Fibroblast of pulmonary artery (primary cell): Measurements from ENCODE around the gene CHID1.

Source experiments
- DNase-seq: peaks from one replicate; pipeline ENCODE4 v3.0.0-alpha.2; 2010; ENCODE audit warnings: low read depth
- H3K4me3 ChIP-seq: replicated peaks from 2 replicates; pipeline ENCODE4 v1.5.1; 2011; ENCODE audit warnings: low read depth, mild to moderate bottlenecking, control low read depth, low read length, moderate library complexity
- CTCF ChIP-seq: IDR thresholded peaks from 2 replicates; pipeline ENCODE4 v1.5.1; 2011; ENCODE audit warnings: mild to moderate bottlenecking, control low read depth, low read length, inconsistent platforms; ENCODE audit errors: missing control alignments

Gene CHID1

GRCh38 chr11:954392-955153, 44.0 kb upstream of the CHID1 start:
- TF ChIP-seq CTCF, result no peak
- H3K4me3 ChIP-seq, result no peak overlapping the region
- DNase-seq, result no peak

DNA sequence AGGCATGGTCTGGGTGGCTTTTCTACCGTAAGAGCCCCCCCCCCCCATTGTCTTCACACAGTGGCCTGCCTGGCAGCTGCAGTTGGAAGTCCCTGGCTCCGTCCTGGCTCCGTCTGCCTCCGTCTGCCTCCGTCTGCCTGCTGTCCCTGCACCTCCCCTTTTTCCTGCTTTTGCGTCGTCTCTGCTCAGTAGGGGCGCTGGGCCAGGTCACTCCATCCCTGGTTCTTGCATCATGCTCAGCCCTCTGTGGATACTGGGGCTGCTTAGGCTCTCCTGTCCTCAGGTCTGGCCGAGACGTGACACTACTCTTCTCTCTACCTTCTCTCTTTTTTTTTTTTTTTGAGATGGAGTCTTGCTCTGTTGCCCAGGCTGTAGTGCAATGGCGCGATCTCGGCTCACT, 42.9 kb upstream of the CHID1 start:
- DNase-seq, result no peak
- no peak overlapping the region for H3K4me3 ChIP-seq
- TF ChIP-seq CTCF, result no peak

DNA sequence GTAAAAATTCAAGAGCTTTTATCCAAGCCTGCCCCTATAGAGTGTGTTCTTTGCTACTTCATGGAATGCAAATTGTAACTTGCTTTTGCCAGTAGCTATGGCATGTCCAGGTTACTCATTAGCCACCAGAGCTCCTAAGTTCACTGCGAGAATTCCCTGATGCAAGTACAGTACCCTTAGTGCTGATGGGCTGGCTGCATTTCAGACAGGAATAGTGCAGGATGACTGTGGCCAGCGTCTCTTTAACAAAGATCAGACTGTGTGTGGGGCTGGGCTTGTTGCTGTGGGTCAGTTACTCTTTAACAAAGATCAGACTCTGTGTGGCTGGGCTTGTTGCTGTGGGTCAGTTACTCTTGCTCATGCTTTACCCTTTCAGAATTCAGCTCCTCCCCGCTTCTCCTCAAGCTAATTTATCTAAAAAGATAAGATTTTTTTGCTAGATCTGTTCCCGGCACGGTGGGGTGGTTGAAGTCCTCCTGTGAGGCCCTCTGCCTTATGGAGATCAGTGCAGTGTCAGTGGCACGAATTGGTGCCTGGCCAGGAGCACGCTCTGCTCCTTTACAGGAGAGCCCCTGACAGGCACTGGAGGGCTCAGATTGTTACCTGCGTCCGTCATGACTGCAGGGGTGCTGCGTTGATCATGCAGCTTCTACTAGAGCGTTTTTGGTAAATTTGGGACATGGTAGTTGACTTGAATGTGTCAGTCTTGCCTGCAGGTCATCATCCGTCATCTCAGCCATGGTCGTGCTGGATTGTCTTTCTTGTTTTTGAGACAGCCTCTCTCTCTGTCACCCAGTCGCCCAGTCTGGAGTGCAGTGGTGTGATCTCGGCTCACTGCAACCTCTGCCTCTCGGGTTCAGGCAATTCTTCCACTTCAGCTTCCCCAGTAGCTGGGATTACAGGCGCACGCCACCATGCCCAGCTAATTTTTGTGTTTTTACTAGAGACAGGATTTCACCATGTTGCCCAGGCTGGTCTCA, 42.1 kb upstream of the CHID1 start:
- H3K4me3 ChIP-seq, result no peak overlapping the region
- DNase-seq, result peak; percentile 36

GRCh38 chr11:951507-951906, 40.9 kb upstream of the CHID1 start:
- TF ChIP-seq CTCF, result no peak

More for the DNA sequence above, 42.1 kb upstream of the CHID1 start:
- TF ChIP-seq CTCF, result no peak

DNA sequence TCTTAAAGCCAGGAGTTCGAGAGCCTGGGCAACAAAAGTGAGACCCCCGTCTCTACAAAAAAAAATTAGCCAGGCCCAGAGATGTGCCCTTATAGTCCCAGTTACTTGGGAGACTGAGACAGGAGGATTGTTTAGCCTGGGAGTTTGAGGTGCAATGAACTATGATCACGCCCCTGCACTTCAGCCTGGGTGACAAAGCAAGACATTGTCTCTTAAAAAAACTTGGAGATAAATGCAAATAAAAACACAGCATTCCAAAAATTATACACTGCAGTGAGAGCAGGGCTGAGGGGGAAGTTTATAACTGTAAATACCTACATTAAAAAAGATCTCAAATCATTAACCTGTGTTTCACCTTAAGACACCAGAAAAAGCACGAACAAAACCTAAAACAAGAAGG, 37.1 kb upstream of the CHID1 start:
- no peak for TF ChIP-seq CTCF
- no peak for DNase-seq
- no peak overlapping the region for H3K4me3 ChIP-seq

More at GRCh38 chr11:951507-951906, 40.9 kb upstream of the CHID1 start:
- no peak overlapping the region for H3K4me3 ChIP-seq
- no peak for DNase-seq

GRCh38 chr11:945986-946385, 35.4 kb upstream of the CHID1 start:
- no peak for TF ChIP-seq CTCF
- no peak overlapping the region for H3K4me3 ChIP-seq
- DNase-seq, result peak; percentile 51
